GM18873 (cell line): Measurements from ENCODE around the gene IL2RA.
"Not testable (repeated sequence)": the region's sequence is repeated elsewhere in the genome, so short reads cannot be mapped to it uniquely, and the experiment has no call there.

ENCODE experiments used
- ATAC-seq: cut with Tn5 transposase; IDR thresholded peaks from one replicate; pipeline ENCODE4 v1.9.1; 2021; ENCODE audit warnings: mild to moderate bottlenecking, moderate library complexity, moderate number of reproducible peaks; ENCODE audit not compliant: unreplicated experiment, low FRiP score

IL2RA gene

DNA sequence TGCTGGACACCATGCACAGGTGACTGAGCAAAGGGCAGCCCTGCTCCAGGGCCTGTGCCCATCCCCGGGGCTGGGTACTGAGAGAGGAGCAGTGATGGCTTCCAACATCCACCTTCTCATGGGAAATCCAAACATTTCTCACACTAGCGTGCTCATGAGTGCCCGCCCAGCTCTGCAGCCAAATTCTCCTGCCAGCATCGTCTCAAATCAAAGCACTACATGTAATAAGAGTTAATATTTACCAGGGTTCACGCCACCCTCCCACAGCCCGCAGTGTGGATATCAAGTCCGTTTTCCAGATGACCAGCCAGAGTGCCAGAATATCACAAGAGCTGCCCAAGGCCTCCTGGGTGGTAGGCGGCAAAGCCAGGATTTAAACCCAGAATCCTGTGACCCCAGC is 96.9 kb downstream of the IL2RA start:
- no peak for ATAC-seq

- ATAC-seq = no peak
Measured at GRCh38 chr10:5964736-5965135, 97.4 kb downstream of the IL2RA start.

DNA sequence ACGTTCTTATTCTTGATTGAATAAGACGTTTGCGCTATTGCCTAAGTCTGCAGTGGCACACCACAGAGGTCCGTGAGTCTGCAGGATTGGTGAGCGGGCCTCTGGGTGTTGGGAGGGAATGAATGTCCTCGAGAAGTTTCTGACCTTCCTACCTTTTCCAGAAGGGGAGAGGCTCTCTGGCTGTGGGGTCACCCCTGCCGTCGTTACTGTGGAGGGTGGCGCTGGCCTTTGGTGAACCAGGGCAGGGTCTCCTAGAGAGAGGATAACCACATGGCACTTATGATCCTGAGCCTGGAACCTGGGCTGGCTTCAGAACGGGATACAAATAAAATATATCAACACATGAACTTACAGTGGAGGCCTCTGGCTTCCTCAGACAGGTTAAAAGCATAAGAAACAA is 98.6 kb downstream of the IL2RA start:
- no peak for ATAC-seq

GRCh38 chr10:5963071-5963470 is 99.1 kb downstream of the IL2RA start:
- ATAC-seq = no peak

DNA sequence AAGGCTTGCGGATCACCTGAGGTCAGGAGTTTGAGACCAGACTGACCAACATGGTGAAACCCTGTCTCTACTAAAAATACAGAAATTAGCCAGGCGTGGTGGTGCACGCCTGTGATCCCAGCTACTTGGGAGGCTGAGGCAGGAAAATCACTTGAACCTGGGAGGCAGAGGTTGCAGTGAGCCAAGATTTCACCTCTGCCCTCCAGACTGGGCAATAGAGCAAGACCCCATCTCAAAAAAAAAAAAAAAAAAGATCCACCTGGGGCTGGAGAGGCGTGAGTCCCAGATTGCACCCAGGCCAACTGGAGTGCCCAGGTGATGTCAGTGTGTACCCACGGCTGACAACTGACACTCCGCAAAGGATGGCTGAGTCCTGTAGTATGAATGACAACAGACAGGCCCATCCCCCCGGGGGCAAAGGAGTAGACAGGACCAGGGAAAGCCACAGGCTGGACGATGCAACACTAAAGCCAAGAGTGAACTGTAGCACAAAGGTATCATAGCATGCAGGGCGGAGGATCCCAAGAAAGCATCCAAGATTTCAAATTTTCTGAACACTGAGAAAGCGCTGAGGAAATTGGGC is 99.7 kb downstream of the IL2RA start:
- ATAC-seq = not testable (repeated sequence)

GRCh38 chr10:5961405-5962100 is 100.6 kb downstream of the IL2RA start:
- no peak for ATAC-seq

- not testable (repeated sequence) for ATAC-seq
Measured at GRCh38 chr10:5960973-5961275, 101.2 kb downstream of the IL2RA start.
